ENCODE results near the gene BANF2.

BANF2 gene

GRCh38 chr20:17679941-17680835, 19.6 kb upstream of the BANF2 start:
- H3K27ac ChIP-seq: peak overlapping the region; percentile 82
- TF ChIP-seq CTCF (IDR thresholded peaks at IDR 0.05): no peak

- no peak for TF ChIP-seq ZFX (IDR thresholded peaks at IDR 0.05; ENCODE audit: borderline replicate concordance)
- peak; percentile 87 for TF ChIP-seq CTCF (IDR thresholded peaks at IDR 0.05)
- peak overlapping the region; percentile 82 for H3K27ac ChIP-seq
Observed at GRCh38 chr20:17680836-17681725, 18.7 kb upstream of the BANF2 start.

GRCh38 chr20:17681726-17682102, 18.1 kb upstream of the BANF2 start:
- TF ChIP-seq ZFX (IDR thresholded peaks at IDR 0.05; ENCODE audit: borderline replicate concordance) (no peak), CTCF (IDR thresholded peaks at IDR 0.05) (no peak)
- H3K27ac ChIP-seq: peak overlapping the region; percentile 82

- TF ChIP-seq ZFX (IDR thresholded peaks at IDR 0.05; ENCODE audit: borderline replicate concordance): no peak
- peak; percentile 83 for TF ChIP-seq CTCF (IDR thresholded peaks at IDR 0.05)
- H3K27ac ChIP-seq: peak within 1 kb of the TSS; percentile 82
Observed at GRCh38 chr20:17682103-17682888, 17.5 kb upstream of the BANF2 start, which contains the start of gene RRBP1. Gene RRBP1, minus strand, starts transcription at chr20:17682242. Its CDS starts 21,735 bp downstream, at chr20:17660507.

- peak overlapping the region; percentile 82 for H3K27ac ChIP-seq
- TF ChIP-seq ZFX (IDR thresholded peaks at IDR 0.05; ENCODE audit: borderline replicate concordance) (no peak), CTCF (IDR thresholded peaks at IDR 0.05) (peak; percentile 47)
Observed at GRCh38 chr20:17682889-17683198, 16.9 kb upstream of the BANF2 start.

GRCh38 chr20:17683218-17684076, 16.3 kb upstream of the BANF2 start:
- no peak overlapping the region for H3K27ac ChIP-seq
- TF ChIP-seq CTCF (IDR thresholded peaks at IDR 0.05) (no peak), ZFX (IDR thresholded peaks at IDR 0.05; ENCODE audit: borderline replicate concordance) (no peak)

All from 22Rv1 (cell line).